ENCODE measurements around the gene PAK5. TPM values are rescaled to one million over a fixed set of nuclear protein-coding genes. Genes with fewer than 3 reads are reported as not detected.
A peak's percentile ranks its signal among the peaks of the same experiment; 100 is the strongest.
"Not testable (repeated sequence)": the region's sequence is repeated elsewhere in the genome, so short reads cannot be mapped to it uniquely, and the experiment has no call there.

The PAK5 gene
- total RNA-seq, 2 experiments from 2014 or later: not detected

GRCh38 chr20:9660236-9660868 lies 178.5 kb downstream of the PAK5 start:
- intact Hi-C loops (cut with micrococcal nuclease): no loop called here
- DNase-seq: peak; percentile 21
- Mint-ChIP-seq H3K4me1 (ENCODE audit: low read depth) (no peaks in the 10 kb centered on the region), H3K27ac (no peak overlapping the region), H3K4me3 (no peak overlapping the region), H3K36me3 (ENCODE audit: low read depth) (no peaks in the 10 kb centered on the region), H3K9me3 (peaks cover 1% of the 10 kb centered on the region), H3K27me3 (ENCODE audit: low read depth) (no peaks in the 10 kb centered on the region)
- CTCF ChIA-PET: no interaction called here

GRCh38 chr20:9647741-9648140 lies 191.1 kb downstream of the PAK5 start:
- Mint-ChIP-seq H3K9me3 (no peaks in the 10 kb centered on the region), H3K4me3 (no peak overlapping the region), H3K27me3 (ENCODE audit: low read depth) (no peaks in the 10 kb centered on the region), H3K27ac (no peak overlapping the region), H3K36me3 (ENCODE audit: low read depth) (no peaks in the 10 kb centered on the region), H3K4me1 (ENCODE audit: low read depth) (no peaks in the 10 kb centered on the region)
- CTCF ChIA-PET: interaction anchor here (0.6 kb wide), 1 partner anchor 20 kb away, joined by 3 read pairs; no protein-coding TSS in a partner anchor
- intact Hi-C loops (cut with micrococcal nuclease): no loop called here
- DNase-seq: no peak

GRCh38 chr20:9646375-9646774 lies 192.5 kb downstream of the PAK5 start:
- Mint-ChIP-seq H3K4me1 (ENCODE audit: low read depth) (no peaks in the 10 kb centered on the region), H3K36me3 (ENCODE audit: low read depth) (no peaks in the 10 kb centered on the region), H3K27ac (no peak overlapping the region), H3K27me3 (ENCODE audit: low read depth) (no peaks in the 10 kb centered on the region), H3K9me3 (no peaks in the 10 kb centered on the region), H3K4me3 (no peak overlapping the region)
- intact Hi-C loops (cut with micrococcal nuclease): no loop called here
- CTCF ChIA-PET: no interaction called here
- no peak for DNase-seq

GRCh38 chr20:9642882-9643281 lies 196.0 kb downstream of the PAK5 start:
- H3K9me3 Mint-ChIP-seq: peaks cover 4% of the 10 kb centered on the region
- no peaks in the 10 kb centered on the region for H3K4me1 Mint-ChIP-seq (ENCODE audit: low read depth)
- H3K36me3 Mint-ChIP-seq (ENCODE audit: low read depth): no peaks in the 10 kb centered on the region
- intact Hi-C loops (cut with micrococcal nuclease): no loop called here
- H3K27ac Mint-ChIP-seq: no peak overlapping the region
- H3K4me3 Mint-ChIP-seq: no peak overlapping the region
- H3K27me3 Mint-ChIP-seq (ENCODE audit: low read depth): no peaks in the 10 kb centered on the region
- CTCF ChIA-PET: no interaction called here
- no peak for DNase-seq

GRCh38 chr20:9641499-9642000 lies 197.3 kb downstream of the PAK5 start:
- CTCF ChIA-PET; H3K4me3 Mint-ChIP-seq; H3K4me1 Mint-ChIP-seq (ENCODE audit: low read depth); H3K27ac Mint-ChIP-seq; H3K9me3 Mint-ChIP-seq; DNase-seq; intact Hi-C loops (cut with micrococcal nuclease); H3K36me3 Mint-ChIP-seq (ENCODE audit: low read depth); H3K27me3 Mint-ChIP-seq (ENCODE audit: low read depth): not testable (repeated sequence)

- Mint-ChIP-seq H3K36me3 (ENCODE audit: low read depth) (no peaks in the 10 kb centered on the region), H3K4me1 (ENCODE audit: low read depth) (no peaks in the 10 kb centered on the region), H3K27ac (no peak overlapping the region), H3K27me3 (ENCODE audit: low read depth) (no peaks in the 10 kb centered on the region), H3K9me3 (peaks cover 4% of the 10 kb centered on the region), H3K4me3 (no peak overlapping the region)
- intact Hi-C loops (cut with micrococcal nuclease): no loop called here
- DNase-seq: no peak
- CTCF ChIA-PET: no interaction called here
Measured at GRCh38 chr20:9637889-9638288, 201.0 kb downstream of the PAK5 start.

- Mint-ChIP-seq H3K36me3 (ENCODE audit: low read depth) (no peaks in the 10 kb centered on the region), H3K4me3 (no peak overlapping the region), H3K9me3 (peaks cover 4% of the 10 kb centered on the region), H3K4me1 (ENCODE audit: low read depth) (no peaks in the 10 kb centered on the region), H3K27ac (no peak overlapping the region), H3K27me3 (ENCODE audit: low read depth) (no peaks in the 10 kb centered on the region)
- DNase-seq: no peak
- intact Hi-C loops (cut with micrococcal nuclease): no loop called here
- CTCF ChIA-PET: no interaction called here
Measured at GRCh38 chr20:9635750-9636149, 203.1 kb downstream of the PAK5 start.

GRCh38 chr20:9634327-9634726 lies 204.5 kb downstream of the PAK5 start:
- Mint-ChIP-seq H3K4me3 (no peak overlapping the region), H3K27ac (no peak overlapping the region), H3K9me3 (no peaks in the 10 kb centered on the region), H3K4me1 (ENCODE audit: low read depth) (no peaks in the 10 kb centered on the region), H3K27me3 (ENCODE audit: low read depth) (peaks cover 3% of the 10 kb centered on the region), H3K36me3 (ENCODE audit: low read depth) (no peaks in the 10 kb centered on the region)
- intact Hi-C loops (cut with micrococcal nuclease): no loop called here
- no peak for DNase-seq
- CTCF ChIA-PET: no interaction called here

GRCh38 chr20:9632991-9633390 lies 205.9 kb downstream of the PAK5 start:
- CTCF ChIA-PET: no interaction called here
- Mint-ChIP-seq H3K36me3 (ENCODE audit: low read depth) (no peaks in the 10 kb centered on the region), H3K4me1 (ENCODE audit: low read depth) (no peaks in the 10 kb centered on the region), H3K9me3 (no peaks in the 10 kb centered on the region), H3K27me3 (ENCODE audit: low read depth) (peaks cover 3% of the 10 kb centered on the region), H3K27ac (no peak overlapping the region), H3K4me3 (no peak overlapping the region)
- no peak for DNase-seq
- intact Hi-C loops (cut with micrococcal nuclease): no loop called here

- no peaks in the 10 kb centered on the region for H3K36me3 Mint-ChIP-seq (ENCODE audit: low read depth)
- DNase-seq: no peak
- CTCF ChIA-PET: interaction anchor here (0.5 kb wide), 1 partner anchor 1138 kb away, joined by 5 read pairs; no protein-coding TSS in a partner anchor
- H3K27me3 Mint-ChIP-seq (ENCODE audit: low read depth): peaks cover 3% of the 10 kb centered on the region
- H3K27ac Mint-ChIP-seq: no peak overlapping the region
- no peak overlapping the region for H3K4me3 Mint-ChIP-seq
- no peaks in the 10 kb centered on the region for H3K9me3 Mint-ChIP-seq
- intact Hi-C loops (cut with micrococcal nuclease): no loop called here
- no peaks in the 10 kb centered on the region for H3K4me1 Mint-ChIP-seq (ENCODE audit: low read depth)
Measured at GRCh38 chr20:9632265-9632664, 206.6 kb downstream of the PAK5 start.

- DNase-seq: no peak
- Mint-ChIP-seq H3K4me1 (ENCODE audit: low read depth) (no peaks in the 10 kb centered on the region), H3K36me3 (ENCODE audit: low read depth) (no peaks in the 10 kb centered on the region), H3K9me3 (no peaks in the 10 kb centered on the region), H3K4me3 (no peak overlapping the region), H3K27ac (no peak overlapping the region), H3K27me3 (ENCODE audit: low read depth) (peaks cover 3% of the 10 kb centered on the region)
- CTCF ChIA-PET: no interaction called here
- intact Hi-C loops (cut with micrococcal nuclease): no loop called here
Measured at GRCh38 chr20:9630554-9630953, 208.3 kb downstream of the PAK5 start.

- Mint-ChIP-seq H3K27ac (no peak overlapping the region), H3K36me3 (ENCODE audit: low read depth) (no peaks in the 10 kb centered on the region), H3K4me3 (no peak overlapping the region), H3K9me3 (no peaks in the 10 kb centered on the region), H3K27me3 (ENCODE audit: low read depth) (peaks cover 3% of the 10 kb centered on the region), H3K4me1 (ENCODE audit: low read depth) (no peaks in the 10 kb centered on the region)
- no peak for DNase-seq
- CTCF ChIA-PET: no interaction called here
- intact Hi-C loops (cut with micrococcal nuclease): no loop called here
Measured at GRCh38 chr20:9629831-9630230, 209.0 kb downstream of the PAK5 start.

- no peak for DNase-seq
- H3K4me1 Mint-ChIP-seq (ENCODE audit: low read depth): no peaks in the 10 kb centered on the region
- H3K4me3 Mint-ChIP-seq: no peak overlapping the region
- H3K27ac Mint-ChIP-seq: no peak overlapping the region
- intact Hi-C loops (cut with micrococcal nuclease): no loop called here
- CTCF ChIA-PET: interaction anchor here (0.5 to 1.1 kb wide), 4 partner anchors 19 to 1585 kb away, joined by 3 read pairs; no protein-coding TSS in a partner anchor
- H3K9me3 Mint-ChIP-seq: no peaks in the 10 kb centered on the region
- peaks cover 3% of the 10 kb centered on the region for H3K27me3 Mint-ChIP-seq (ENCODE audit: low read depth)
- H3K36me3 Mint-ChIP-seq (ENCODE audit: low read depth): no peaks in the 10 kb centered on the region
Measured at GRCh38 chr20:9628589-9628988, 210.3 kb downstream of the PAK5 start.
